Measurements from ENCODE around the gene SUPT6H.
"Not testable (repeated sequence)": the region's sequence is repeated elsewhere in the genome, so short reads cannot be mapped to it uniquely, and the experiment has no call there.

SUPT6H gene

GRCh38 chr17:28655160-28655559 lies 6.8 kb upstream of the SUPT6H start:
- no peak for DNase-seq

GRCh38 chr17:28657756-28658155 lies 4.2 kb upstream of the SUPT6H start:
- DNase-seq: no peak

GRCh38 chr17:28658342-28658741 lies 3.7 kb upstream of the SUPT6H start:
- not testable (repeated sequence) for DNase-seq

GRCh38 chr17:28658766-28659496 lies 3.1 kb upstream of the SUPT6H start:
- DNase-seq: not testable (repeated sequence)

GRCh38 chr17:28659497-28659881 lies 2.5 kb upstream of the SUPT6H start:
- not testable (repeated sequence) for DNase-seq

GRCh38 chr17:28662527-28662829 lies 473 bp downstream of the SUPT6H start:
- DNase-seq: no peak

- no peak for DNase-seq
Measured at GRCh38 chr17:28663723-28664122, 1.7 kb downstream of the SUPT6H start.

- DNase-seq: no peak
Measured at GRCh38 chr17:28665994-28666393, 4.0 kb downstream of the SUPT6H start.

GRCh38 chr17:28667870-28668269 lies 5.9 kb downstream of the SUPT6H start:
- no peak for DNase-seq

GRCh38 chr17:28669918-28670317 lies 7.9 kb downstream of the SUPT6H start:
- DNase-seq: no peak

- no peak for DNase-seq
Measured at GRCh38 chr17:28675490-28675889, 13.5 kb downstream of the SUPT6H start.

GRCh38 chr17:28675980-28676379 lies 14.0 kb downstream of the SUPT6H start:
- no peak for DNase-seq

GRCh38 chr17:28682655-28683054 lies 20.6 kb downstream of the SUPT6H start:
- no peak for DNase-seq

- peak; percentile 50 for DNase-seq
Measured at GRCh38 chr17:28684963-28685362, 23.0 kb downstream of the SUPT6H start.

GRCh38 chr17:28685366-28685765 lies 23.4 kb downstream of the SUPT6H start:
- no peak for DNase-seq

- no peak for DNase-seq
Measured at GRCh38 chr17:28686296-28686695, 24.3 kb downstream of the SUPT6H start.

- no peak for DNase-seq
Measured at GRCh38 chr17:28688481-28688880, 26.5 kb downstream of the SUPT6H start.

GRCh38 chr17:28689011-28689410 lies 27.0 kb downstream of the SUPT6H start:
- DNase-seq: no peak

- no peak for DNase-seq
Measured at GRCh38 chr17:28693869-28694268, 31.9 kb downstream of the SUPT6H start.

- no peak for DNase-seq
Measured at GRCh38 chr17:28698253-28698941, 36.4 kb downstream of the SUPT6H start.

- no peak for DNase-seq
Measured at GRCh38 chr17:28700278-28700677, 38.3 kb downstream of the SUPT6H start.

GRCh38 chr17:28700830-28701492 lies 39.0 kb downstream of the SUPT6H start:
- DNase-seq: no peak

- peak; percentile 77 for DNase-seq
Measured at GRCh38 chr17:28702026-28702751, 40.2 kb downstream of the SUPT6H start.

- no peak for DNase-seq
Measured at GRCh38 chr17:28702752-28703150, 40.7 kb downstream of the SUPT6H start.
